PFSK-1 (cell line): ENCODE results near the gene VTCN1.

Source experiments
- POLR2AphosphoS5 ChIP-seq: IDR thresholded peaks from 2 replicates; pipeline ENCODE4 v1.6.1; 2012; ENCODE audit warnings: low read depth, mild to moderate bottlenecking, control low read depth, low read length, moderate library complexity
- SIN3A ChIP-seq: IDR thresholded peaks from 2 replicates; pipeline ENCODE4 v1.6.1; 2012; ENCODE audit warnings: mild to moderate bottlenecking, low read length, moderate library complexity, borderline replicate concordance; ENCODE audit not compliant: insufficient read depth
- TAF1 ChIP-seq: IDR thresholded peaks from 2 replicates; pipeline ENCODE4 v1.6.1; 2012; ENCODE audit warnings: low read length, control low read depth, borderline replicate concordance; ENCODE audit not compliant: insufficient read depth

GRCh38 chr1:117122330-117123025 lies 88.2 kb downstream of the VTCN1 start:
- TF ChIP-seq POLR2AphosphoS5 (no peak), TAF1 (no peak), SIN3A (no peak)
